ENCODE results near the gene TFEC.
"Not testable (repeated sequence)": the region's sequence is repeated elsewhere in the genome, so short reads cannot be mapped to it uniquely, and the experiment has no call there.

- TF ChIP-seq POLR2A, POLR2AphosphoS5 (IDR thresholded peaks at IDR 0.05): not testable (repeated sequence)
- TF ChIP-seq, protein P1, sequence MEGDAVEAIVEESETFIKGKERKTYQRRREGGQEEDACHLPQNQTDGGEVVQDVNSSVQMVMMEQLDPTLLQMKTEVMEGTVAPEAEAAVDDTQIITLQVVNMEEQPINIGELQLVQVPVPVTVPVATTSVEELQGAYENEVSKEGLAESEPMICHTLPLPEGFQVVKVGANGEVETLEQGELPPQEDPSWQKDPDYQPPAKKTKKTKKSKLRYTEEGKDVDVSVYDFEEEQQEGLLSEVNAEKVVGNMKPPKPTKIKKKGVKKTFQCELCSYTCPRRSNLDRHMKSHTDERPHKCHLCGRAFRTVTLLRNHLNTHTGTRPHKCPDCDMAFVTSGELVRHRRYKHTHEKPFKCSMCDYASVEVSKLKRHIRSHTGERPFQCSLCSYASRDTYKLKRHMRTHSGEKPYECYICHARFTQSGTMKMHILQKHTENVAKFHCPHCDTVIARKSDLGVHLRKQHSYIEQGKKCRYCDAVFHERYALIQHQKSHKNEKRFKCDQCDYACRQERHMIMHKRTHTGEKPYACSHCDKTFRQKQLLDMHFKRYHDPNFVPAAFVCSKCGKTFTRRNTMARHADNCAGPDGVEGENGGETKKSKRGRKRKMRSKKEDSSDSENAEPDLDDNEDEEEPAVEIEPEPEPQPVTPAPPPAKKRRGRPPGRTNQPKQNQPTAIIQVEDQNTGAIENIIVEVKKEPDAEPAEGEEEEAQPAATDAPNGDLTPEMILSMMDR (IDR thresholded peaks at IDR 0.05): not testable (repeated sequence)
Observed at GRCh38 chr7:116047261-116047660, 16.7 kb upstream of the TFEC start.

Data from transverse colon (tissue), 4 donors.